ENCODE measurements around the gene SLX9. TPM values are rescaled to one million over a fixed set of nuclear protein-coding genes. Genes with fewer than 3 reads are reported as not detected.
"Not testable (repeated sequence)": the region's sequence is repeated elsewhere in the genome, so short reads cannot be mapped to it uniquely, and the experiment has no call there.

SLX9 gene
- total RNA-seq, 1 donor from 2014 or later: 0.75 TPM

GRCh38 chr21:45022348-45022675 lies 82.5 kb downstream of the SLX9 start:
- intact Hi-C loops (cut with DNase I): no loop called here

DNA sequence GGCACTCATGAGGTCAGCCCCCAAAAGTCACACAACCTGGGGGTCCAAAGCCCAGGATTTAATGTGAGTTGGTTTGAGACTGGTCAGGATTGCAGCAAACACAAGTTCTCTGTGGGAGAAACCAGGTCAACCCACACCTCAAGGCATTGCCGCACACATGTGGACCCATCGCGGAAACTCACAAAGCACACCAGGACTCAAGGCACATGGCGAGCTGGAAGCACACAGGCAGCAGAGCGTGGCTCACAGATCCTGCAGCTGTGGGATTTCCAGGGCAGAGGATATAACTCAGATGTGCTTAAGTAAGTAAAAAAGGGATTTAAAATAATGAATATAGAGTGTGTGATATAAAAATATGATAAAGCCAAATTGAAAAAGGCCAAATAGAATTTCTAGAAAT lies 82.9 kb downstream of the SLX9 start:
- Histone ChIP-seq H3K27ac (peak overlapping the region in 1 of 2 donors; percentile 95), H3K27me3 (no peaks in the 10 kb centered on the region)
- TF ChIP-seq CTCF (IDR thresholded peaks at IDR 0.05): no peak

More at GRCh38 chr21:45022348-45022675, 82.5 kb downstream of the SLX9 start:
- Histone ChIP-seq H3K27me3 (no peaks in the 10 kb centered on the region), H3K27ac (peak overlapping the region; percentile 44 to 95), H3K4me3 (no peak overlapping the region), H3K4me1 (peaks cover 14 to 33% of the 10 kb centered on the region in 2 donors), H3K9me3 (peaks cover 0 to 9% of the 10 kb centered on the region in 2 donors), H3K36me3 (no peaks in the 10 kb centered on the region)
- peak in 1 of 2 donors; percentile 61 for DNase-seq (ENCODE audit: low spot score in 2 of 2)
- TF ChIP-seq CTCF (IDR thresholded peaks at IDR 0.05): no peak

GRCh38 chr21:45024516-45024915 lies 84.7 kb downstream of the SLX9 start:
- H3K36me3 ChIP-seq; H3K4me3 ChIP-seq; H3K27me3 ChIP-seq; intact Hi-C loops (cut with DNase I); H3K27ac ChIP-seq; DNase-seq (ENCODE audit: low spot score in 2 of 2); H3K9me3 ChIP-seq: not testable (repeated sequence)
- H3K4me1 ChIP-seq: peaks cover 6 to 20% of the 10 kb centered on the region in 2 donors

More for the DNA sequence above, 82.9 kb downstream of the SLX9 start:
- intact Hi-C loops (cut with DNase I): no loop called here
- Histone ChIP-seq H3K9me3 (peaks cover 0 to 9% of the 10 kb centered on the region in 2 donors), H3K4me1 (peaks cover 14 to 29% of the 10 kb centered on the region in 2 donors), H3K4me3 (no peak overlapping the region), H3K36me3 (no peaks in the 10 kb centered on the region)
- peak in 1 of 2 donors; percentile 7 for DNase-seq (ENCODE audit: low spot score in 2 of 2)

DNA sequence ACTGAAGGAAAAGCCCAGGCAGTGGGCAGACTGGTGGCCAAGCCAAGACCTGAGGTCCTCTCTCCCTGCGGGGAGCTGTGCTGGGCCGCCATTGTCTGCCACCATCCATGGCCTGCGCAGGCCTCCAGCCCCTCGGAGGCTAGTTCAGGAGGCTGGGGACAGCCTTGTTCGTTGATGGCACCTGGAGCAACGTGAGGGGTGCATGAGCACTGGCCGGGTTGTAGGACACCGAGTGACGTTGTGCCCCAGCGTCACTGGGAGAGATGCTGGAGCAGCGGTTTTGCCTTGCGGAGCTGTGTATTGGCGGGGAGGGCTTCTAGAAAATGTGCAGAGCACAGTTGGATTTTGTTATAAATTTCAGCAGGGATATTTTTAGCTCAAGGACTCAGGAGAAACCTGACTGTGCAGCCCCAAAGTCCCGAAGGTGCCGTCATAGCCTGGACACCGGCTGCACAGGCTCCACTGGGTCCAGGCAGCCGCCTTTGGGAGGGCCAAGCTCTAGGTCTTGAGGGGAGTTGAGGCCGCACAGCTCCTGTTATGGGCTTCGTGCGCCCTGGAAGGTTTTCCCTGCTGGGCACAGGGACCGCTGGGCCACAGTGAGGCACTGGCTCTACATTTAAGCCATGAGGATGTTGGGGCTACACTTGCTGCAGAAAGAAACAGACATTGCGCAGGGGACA lies 86.4 kb downstream of the SLX9 start:
- Histone ChIP-seq H3K4me1 (peaks cover 20 to 32% of the 10 kb centered on the region in 2 donors), H3K9me3 (peaks cover 0 to 9% of the 10 kb centered on the region in 2 donors), H3K27me3 (no peaks in the 10 kb centered on the region), H3K36me3 (no peaks in the 10 kb centered on the region), H3K27ac (peak overlapping the region; percentile 87 to 90), H3K4me3 (no peak overlapping the region)
- TF ChIP-seq CTCF (IDR thresholded peaks at IDR 0.05): peak in 1 of 3 experiments; percentile 10
- intact Hi-C loops (cut with DNase I): no loop called here
- DNase-seq (ENCODE audit: low spot score in 2 of 2): peak; percentile 12 to 81

Other genes starting within 250 kb of the SLX9 start
- not detected for gene KRTAP10-12, start 242.9 kb upstream of the SLX9 start, total RNA-seq
- not detected for gene TSPEAR, start 228.5 kb upstream of the SLX9 start, total RNA-seq
- 58.1 TPM for gene UBE2G2, start 138.2 kb upstream of the SLX9 start, total RNA-seq
- 69.2 TPM for gene SUMO3, start 122.0 kb upstream of the SLX9 start, total RNA-seq
- 468 TPM for gene PTTG1IP, start 66.3 kb upstream of the SLX9 start, total RNA-seq
- gene ITGB2, start 19.1 kb upstream of the SLX9 start, total RNA-seq: 65.5 TPM
- gene ADARB1, start 134.6 kb downstream of the SLX9 start, total RNA-seq: 82.9 TPM